ENCODE measurements around the gene ZNF616. TPM values are rescaled to one million over a fixed set of nuclear protein-coding genes. Genes with fewer than 3 reads are reported as not detected.

Gene ZNF616
- total RNA-seq, 2 donors from 2014 or later: 3.6 to 6.2 TPM

- peaks cover 0 to 88% (median 23%) of the 10 kb centered on the region in 3 donors for H3K9me3 ChIP-seq
- H3K27ac ChIP-seq: no peak overlapping the region
- TF ChIP-seq CTCF (IDR thresholded peaks at IDR 0.05): no peak
- 96% methylated on average over 12 of the region's 12 CpGs for whole genome bisulfite sequencing, 2 donors
- no peaks in the 10 kb centered on the region for H3K4me1 ChIP-seq
- ATAC-seq (no peak), DNase-seq (no peak)
- peaks cover 32% of the 10 kb centered on the region in 2 donors for H3K36me3 ChIP-seq (replicated peaks in 1 of 2; ENCODE audit: insufficient read depth in 1 of 2, low read depth in 2 of 2)
- intact Hi-C loops (cut with DNase I): no loop called here
- H3K4me3 ChIP-seq: no peak overlapping the region
- H3K27me3 ChIP-seq: peaks cover 0 to 4% of the 10 kb centered on the region in 2 donors
These were observed 24.1 kb downstream of the ZNF616 start for GRCh38 chr19:52115526-52116053.

- H3K9me3 ChIP-seq: peaks cover 0 to 87% (median 22%) of the 10 kb centered on the region in 3 donors
- H3K4me3 ChIP-seq: no peak overlapping the region
- H3K27me3 ChIP-seq: peaks cover 0 to 4% of the 10 kb centered on the region in 2 donors
- no peak for ATAC-seq
- no peaks in the 10 kb centered on the region for H3K4me1 ChIP-seq
- no peak for DNase-seq
- peaks cover 25 to 32% of the 10 kb centered on the region in 2 donors for H3K36me3 ChIP-seq (replicated peaks in 1 of 2; ENCODE audit: insufficient read depth in 1 of 2, low read depth in 2 of 2)
- intact Hi-C loops (cut with DNase I): no loop called here
- TF ChIP-seq POLR2A (IDR thresholded peaks at IDR 0.05) (no peak), CTCF (IDR thresholded peaks at IDR 0.05) (no peak)
- no peak overlapping the region for H3K27ac ChIP-seq
- 91 to 93% methylated on average over 5 of the region's 5 CpGs for WGBS, 2 donors
These were observed 25.0 kb downstream of the ZNF616 start for GRCh38 chr19:52114691-52115090.

- 85 to 94% methylated on average over 3 of the region's 3 CpGs for WGBS, 2 donors
- no peaks in the 10 kb centered on the region for H3K27me3 ChIP-seq
- H3K27ac ChIP-seq: no peak overlapping the region
- peaks cover 16 to 17% of the 10 kb centered on the region in 2 donors for H3K36me3 ChIP-seq (replicated peaks in 1 of 2; ENCODE audit: insufficient read depth in 1 of 2, low read depth in 2 of 2)
- H3K4me3 ChIP-seq: no peak overlapping the region
- ATAC-seq (no peak), DNase-seq (no peak)
- H3K4me1 ChIP-seq: no peaks in the 10 kb centered on the region
- intact Hi-C loops (cut with DNase I): no loop called here
- no peak for TF ChIP-seq POLR2A (IDR thresholded peaks at IDR 0.05)
- TF ChIP-seq CTCF (IDR thresholded peaks at IDR 0.05): no peak
- H3K9me3 ChIP-seq: peaks cover 0 to 80% (median 14%) of the 10 kb centered on the region in 3 donors
These were observed 27.1 kb downstream of the ZNF616 start for GRCh38 chr19:52112624-52113023.

- Histone ChIP-seq H3K27ac (no peak overlapping the region), H3K4me1 (no peaks in the 10 kb centered on the region), H3K9me3 (peaks cover 0 to 82% (median 12%) of the 10 kb centered on the region in 3 donors), H3K4me3 (no peak overlapping the region), H3K27me3 (no peaks in the 10 kb centered on the region), H3K36me3 (replicated peaks in 1 of 2; ENCODE audit: insufficient read depth in 1 of 2, low read depth in 2 of 2) (peaks cover 2 to 4% of the 10 kb centered on the region in 2 donors)
- 93 to 94% methylated on average over 6 of the region's 6 CpGs for WGBS, 2 donors
- DNase-seq (no peak), ATAC-seq (no peak)
- TF ChIP-seq CTCF (IDR thresholded peaks at IDR 0.05) (no peak), POLR2A (IDR thresholded peaks at IDR 0.05) (no peak)
- intact Hi-C loops (cut with DNase I): no loop called here
These were observed 29.0 kb downstream of the ZNF616 start for GRCh38 chr19:52110780-52111179.

- intact Hi-C loops (cut with DNase I): no loop called here
- H3K9me3 ChIP-seq: peaks cover 0 to 24% (median 3%) of the 10 kb centered on the region in 3 donors
- no peaks in the 10 kb centered on the region for H3K4me1 ChIP-seq
- DNase-seq (no peak), ATAC-seq (no peak)
- WGBS, 2 donors: 94 to 100% methylated on average over 1 of the region's 1 CpG
- H3K4me3 ChIP-seq: no peak overlapping the region
- TF ChIP-seq POLR2A (IDR thresholded peaks at IDR 0.05) (no peak), CTCF (IDR thresholded peaks at IDR 0.05) (no peak)
- H3K27me3 ChIP-seq: no peaks in the 10 kb centered on the region
- H3K27ac ChIP-seq: no peak overlapping the region
- no peaks in the 10 kb centered on the region for H3K36me3 ChIP-seq (replicated peaks in 1 of 2; ENCODE audit: insufficient read depth in 1 of 2, low read depth in 2 of 2)
These were observed 37.0 kb downstream of the ZNF616 start for GRCh38 chr19:52102782-52103181.

All from body of pancreas (tissue), 4 donors.